GM13977 (cell line): ENCODE results near the gene MTA3.
A peak's percentile ranks its signal among the peaks of the same experiment; 100 is the strongest.

Experiments
- DNase-seq: peaks from one replicate; pipeline ENCODE4 v3.0.0; 2012; ENCODE audit warnings: low spot score
- in situ Hi-C: fragments of 300-500 bp; cut with MboI; formaldehyde crosslinking; loops from one replicate; pipeline ENCODE4 v1.12.0; 2022; ENCODE audit warnings: low sequenced_read_pairs, low pct_unique_long_range_greater_than_20kb, mixed read lengths, inconsistent platforms; ENCODE audit not compliant: unreplicated experiment
- TF ChIP-seq, protein P1 (sequence below): IDR thresholded peaks from 2 replicates; pipeline ENCODE4 v1.5.1; 2012; ENCODE audit warnings: mild to moderate bottlenecking, control low read depth; ENCODE audit not compliant: insufficient read depth; ENCODE audit errors: extremely low read depth, missing control alignments

The MTA3 gene

DNA sequence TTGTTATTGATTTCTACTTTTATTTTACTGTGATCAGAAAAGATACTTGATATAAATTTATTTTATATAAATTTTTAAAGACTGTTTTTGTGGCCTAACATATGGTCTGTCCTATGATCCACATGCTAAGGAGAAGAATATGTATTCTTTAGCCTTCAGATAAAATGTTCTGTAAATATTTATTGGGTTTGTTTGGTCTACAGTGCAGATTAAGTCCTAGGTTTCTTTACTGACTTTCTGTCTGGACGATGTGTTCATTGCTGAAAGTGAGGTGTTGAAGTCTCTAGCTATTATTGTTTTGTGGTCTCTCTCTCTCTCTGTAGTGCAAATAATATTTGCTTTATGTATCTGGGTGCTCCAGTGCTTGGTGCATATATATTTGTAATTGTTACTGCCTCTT lies 165.4 kb downstream of the MTA3 start:
- TF ChIP-seq, protein P1, sequence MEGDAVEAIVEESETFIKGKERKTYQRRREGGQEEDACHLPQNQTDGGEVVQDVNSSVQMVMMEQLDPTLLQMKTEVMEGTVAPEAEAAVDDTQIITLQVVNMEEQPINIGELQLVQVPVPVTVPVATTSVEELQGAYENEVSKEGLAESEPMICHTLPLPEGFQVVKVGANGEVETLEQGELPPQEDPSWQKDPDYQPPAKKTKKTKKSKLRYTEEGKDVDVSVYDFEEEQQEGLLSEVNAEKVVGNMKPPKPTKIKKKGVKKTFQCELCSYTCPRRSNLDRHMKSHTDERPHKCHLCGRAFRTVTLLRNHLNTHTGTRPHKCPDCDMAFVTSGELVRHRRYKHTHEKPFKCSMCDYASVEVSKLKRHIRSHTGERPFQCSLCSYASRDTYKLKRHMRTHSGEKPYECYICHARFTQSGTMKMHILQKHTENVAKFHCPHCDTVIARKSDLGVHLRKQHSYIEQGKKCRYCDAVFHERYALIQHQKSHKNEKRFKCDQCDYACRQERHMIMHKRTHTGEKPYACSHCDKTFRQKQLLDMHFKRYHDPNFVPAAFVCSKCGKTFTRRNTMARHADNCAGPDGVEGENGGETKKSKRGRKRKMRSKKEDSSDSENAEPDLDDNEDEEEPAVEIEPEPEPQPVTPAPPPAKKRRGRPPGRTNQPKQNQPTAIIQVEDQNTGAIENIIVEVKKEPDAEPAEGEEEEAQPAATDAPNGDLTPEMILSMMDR = no peak
- in situ Hi-C loops = no loop called here
- DNase-seq = no peak

DNA sequence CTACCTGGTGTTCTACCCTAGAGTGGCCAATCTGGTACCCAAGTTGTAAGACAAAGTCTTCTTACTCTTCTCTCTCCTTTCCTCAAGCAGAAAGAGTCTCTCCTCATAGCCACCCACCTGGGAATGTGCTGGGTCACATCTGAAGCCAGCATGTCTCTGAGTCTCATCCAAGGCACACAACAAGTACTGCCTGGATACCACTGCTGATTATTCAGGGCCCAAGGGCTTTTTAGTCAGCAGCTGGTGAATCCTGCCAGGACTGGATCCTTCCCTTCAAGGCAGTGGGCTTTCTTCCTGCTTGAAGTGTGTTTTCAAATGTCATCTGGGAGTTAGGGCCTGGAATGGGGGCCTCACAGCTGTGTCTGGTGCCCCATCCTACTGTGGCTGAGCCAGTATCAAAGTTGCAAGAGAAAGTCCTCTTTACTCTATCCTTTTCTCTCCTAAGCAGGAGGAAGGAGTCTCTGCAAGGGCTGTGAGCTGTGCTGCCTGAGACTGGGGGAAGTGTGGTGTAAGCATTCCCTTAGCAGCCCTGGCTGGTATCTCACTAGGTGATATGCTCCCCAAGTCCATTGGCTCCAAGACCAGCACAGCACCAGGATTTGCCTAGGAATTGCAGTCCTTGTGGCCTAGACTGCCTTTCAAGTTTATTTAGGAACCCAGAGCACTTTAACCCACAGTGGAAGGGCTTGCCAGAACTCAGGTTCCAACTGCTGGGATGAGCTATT lies 168.3 kb downstream of the MTA3 start:
- TF ChIP-seq, protein P1 = no peak
- in situ Hi-C loops = no loop called here

GRCh38 chr2:42741140-42741539 lies 172.7 kb downstream of the MTA3 start:
- no peak for DNase-seq
- TF ChIP-seq, protein P1 = no peak
- in situ Hi-C loops = no loop called here

More for the DNA sequence above, 168.3 kb downstream of the MTA3 start:
- DNase-seq = no peak

DNA sequence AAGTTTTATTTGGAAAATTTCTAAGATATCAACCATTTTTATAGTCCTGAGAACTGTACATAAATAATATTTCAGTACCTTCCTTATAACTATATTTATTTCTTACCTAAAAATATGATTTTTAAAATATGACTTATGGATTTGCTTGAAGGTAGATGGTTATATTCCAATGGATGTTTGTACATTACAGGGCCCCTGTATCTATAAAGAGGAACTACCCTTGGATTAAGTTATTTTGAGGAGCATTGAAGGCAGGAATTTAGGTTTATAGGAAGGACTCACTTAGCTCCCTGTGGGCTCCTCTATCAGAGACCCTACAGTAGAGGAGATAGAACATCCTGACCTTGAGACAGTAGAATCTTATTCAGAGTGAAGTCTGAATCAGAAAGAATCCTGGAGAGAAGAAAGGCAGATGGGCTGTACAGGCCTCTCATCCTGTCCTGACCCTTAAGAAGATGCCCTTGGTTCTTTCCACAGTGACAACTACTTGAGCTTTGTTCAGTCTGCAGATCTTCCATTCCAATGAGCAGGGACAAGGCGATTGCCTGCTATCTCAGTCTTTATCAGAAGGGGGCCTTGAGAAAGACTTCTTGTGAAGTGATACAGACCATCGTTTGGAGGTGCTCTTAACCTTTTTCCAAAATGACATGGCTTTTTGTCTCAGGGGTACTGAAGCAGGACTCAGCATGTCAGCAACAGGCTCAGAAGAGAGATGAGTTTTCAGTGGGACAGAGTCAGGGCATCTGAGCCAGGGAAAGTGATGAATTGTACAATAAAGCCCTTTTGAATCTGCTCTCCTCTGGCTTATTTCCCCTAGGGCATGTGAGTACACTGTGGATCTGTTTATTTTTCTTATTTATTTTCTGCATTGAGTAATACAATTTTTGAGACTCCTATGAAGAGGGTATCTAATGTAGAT lies 174.6 kb downstream of the MTA3 start:
- TF ChIP-seq, protein P1 = peak; percentile 7
- in situ Hi-C loops = no loop called here
- DNase-seq = no peak

DNA sequence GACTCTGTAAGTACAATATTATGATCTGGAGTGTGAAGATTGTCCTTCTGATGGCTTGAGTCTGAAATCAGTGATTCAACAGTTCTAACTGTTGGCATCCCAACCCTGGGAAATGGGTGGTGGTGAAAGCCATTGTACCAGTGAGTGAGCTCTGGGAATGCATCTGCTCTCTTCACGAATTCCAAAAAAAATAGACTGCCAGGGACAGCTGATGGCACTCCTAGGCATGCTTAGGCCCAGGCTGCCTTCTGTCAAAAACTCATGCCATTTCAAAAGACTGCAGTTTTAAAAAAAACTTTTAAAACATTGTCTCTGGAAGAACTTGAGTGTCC lies 175.2 kb downstream of the MTA3 start:
- in situ Hi-C loops = no loop called here
- TF ChIP-seq, protein P1 = no peak

GRCh38 chr2:42744545-42745082 lies 176.2 kb downstream of the MTA3 start:
- DNase-seq = no peak
- in situ Hi-C loops = no loop called here
- TF ChIP-seq, protein P1 = no peak

More for the DNA sequence above, 175.2 kb downstream of the MTA3 start:
- no peak for DNase-seq
